ENCODE measurements around the gene EIF3F.

Gene EIF3F

DNA sequence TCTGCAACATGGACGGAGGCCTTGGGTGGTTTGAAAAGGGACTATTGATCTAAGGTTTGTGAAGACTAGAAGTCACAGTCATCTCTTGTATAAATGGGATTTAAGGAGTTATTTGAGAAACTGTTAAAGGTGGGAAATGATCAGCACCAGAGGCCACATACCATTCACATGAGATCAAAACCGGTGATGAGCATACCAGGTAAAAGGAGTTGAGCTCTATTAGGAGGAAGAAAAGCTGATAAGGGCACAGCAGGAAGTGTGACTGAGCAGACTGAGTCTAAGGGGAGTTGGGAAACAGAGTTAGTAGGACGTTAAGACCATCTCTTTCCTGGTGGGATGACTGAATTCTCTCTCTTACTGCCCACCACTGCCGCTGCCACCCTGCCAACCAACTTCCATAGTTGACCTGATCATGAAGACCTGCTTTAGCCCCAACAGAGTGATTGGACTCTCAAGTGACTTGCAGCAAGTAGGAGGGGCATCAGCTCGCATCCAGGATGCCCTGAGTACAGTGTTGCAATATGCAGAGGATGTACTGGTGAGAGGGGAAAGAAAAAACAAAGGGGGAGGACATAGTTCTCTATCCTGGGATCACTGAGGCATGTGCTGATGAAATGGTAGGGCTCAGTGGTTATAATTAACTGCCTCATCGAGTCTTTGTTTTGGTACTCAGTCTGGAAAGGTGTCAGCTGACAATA is 7.6 kb downstream of the EIF3F start:
- no peak for DNase-seq (ENCODE audit: low read depth in 2 of 2)

DNA sequence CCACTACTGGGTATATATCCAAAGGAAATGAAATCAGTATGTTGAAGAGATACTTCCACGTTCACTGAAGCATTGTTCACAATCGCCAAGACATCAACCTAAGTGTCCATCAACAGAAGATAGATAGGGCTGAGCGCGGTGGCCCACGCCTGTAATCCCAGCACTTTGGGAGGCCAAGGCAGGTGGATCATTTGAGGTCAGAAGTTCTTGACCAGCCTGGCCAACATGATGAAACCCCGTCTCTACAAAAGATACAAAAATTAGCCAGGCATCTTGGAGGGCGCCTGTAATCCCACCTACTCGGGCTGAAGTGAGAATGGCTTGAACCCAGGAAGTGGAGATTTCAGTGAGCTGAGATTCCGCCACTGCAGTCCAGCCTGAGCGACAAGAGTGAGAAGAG is 12.7 kb downstream of the EIF3F start:
- DNase-seq (ENCODE audit: low read depth in 2 of 2), result no peak

DNA sequence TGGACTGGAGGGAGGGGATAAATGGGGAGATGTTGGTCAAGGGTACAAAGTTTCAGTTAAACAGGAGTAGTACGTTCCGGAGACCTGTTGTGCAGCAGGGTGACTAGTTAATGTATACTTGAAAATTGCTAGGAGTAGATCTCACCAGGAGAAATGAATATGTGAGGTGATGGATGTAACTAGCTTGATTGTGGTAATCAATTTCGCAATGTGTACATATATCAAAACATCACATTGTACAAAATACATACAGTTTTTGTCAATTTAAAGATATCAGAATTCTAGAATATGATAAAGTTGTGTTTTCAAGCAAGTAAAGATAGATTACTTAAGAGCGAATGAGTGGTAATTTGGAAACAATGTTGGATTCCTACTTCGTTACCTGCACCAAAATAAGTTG is 13.3 kb downstream of the EIF3F start:
- DNase-seq (ENCODE audit: low read depth in 2 of 2), result no peak

DNA sequence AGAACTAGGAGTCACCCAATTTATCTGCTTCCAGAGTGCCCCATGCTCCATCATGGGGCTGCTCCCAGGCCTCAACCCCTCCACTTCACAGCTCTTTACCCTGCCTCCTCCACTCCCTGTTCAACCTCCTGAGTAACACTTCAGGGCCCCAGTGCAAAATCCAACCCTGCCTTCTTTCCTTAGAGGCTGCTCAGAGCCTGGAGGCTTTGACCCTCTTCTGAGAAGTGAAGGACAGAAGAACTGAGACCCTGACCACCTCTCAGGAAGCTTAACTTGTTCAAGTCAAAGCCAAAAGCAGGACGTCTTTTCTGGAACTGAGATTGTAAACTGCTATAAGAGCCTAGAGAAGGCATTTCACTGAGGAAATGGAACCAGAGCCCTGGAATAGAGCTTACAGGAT is 15.5 kb downstream of the EIF3F start:
- no peak for DNase-seq (ENCODE audit: low read depth in 2 of 2)

DNA sequence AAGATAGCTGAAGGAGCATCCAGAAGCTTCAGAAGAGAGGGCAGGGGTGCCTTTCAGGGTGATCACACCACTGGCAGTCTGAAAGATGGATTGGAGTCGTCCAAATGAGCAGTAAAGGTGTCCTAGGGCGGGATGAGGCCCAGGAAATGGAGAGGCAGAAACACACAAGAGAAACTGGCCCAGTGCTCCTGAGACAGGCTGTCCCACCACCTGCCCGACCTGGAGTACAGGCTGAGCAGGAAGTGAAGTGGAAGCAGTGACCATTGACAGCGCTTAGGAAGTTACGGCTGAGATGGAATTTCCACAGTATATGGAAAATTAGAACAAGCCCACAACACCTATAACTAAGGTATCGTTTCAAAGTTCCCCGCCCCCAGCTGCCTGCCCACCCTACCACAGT is 16.1 kb downstream of the EIF3F start:
- DNase-seq (ENCODE audit: low read depth in 2 of 2), result no peak

DNA sequence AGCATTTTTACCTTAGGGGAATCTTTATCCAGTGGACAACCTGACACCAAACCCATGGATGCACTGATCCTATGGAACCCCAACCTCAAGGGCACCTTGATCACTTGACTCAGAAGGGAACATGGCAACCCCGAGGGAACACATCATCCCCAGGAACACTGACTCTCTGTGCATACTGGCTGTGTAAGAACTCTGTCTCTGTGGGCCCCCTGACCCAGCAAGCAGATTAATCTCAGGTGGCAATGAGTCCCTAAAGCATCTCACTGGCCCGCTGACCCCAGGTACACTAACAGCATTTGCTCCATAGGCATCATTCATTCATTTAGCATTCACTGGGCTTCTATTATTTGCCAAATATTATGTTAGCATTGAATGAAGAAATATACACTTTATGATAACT is 16.9 kb downstream of the EIF3F start:
- no peak for DNase-seq (ENCODE audit: low read depth in 2 of 2)

DNA sequence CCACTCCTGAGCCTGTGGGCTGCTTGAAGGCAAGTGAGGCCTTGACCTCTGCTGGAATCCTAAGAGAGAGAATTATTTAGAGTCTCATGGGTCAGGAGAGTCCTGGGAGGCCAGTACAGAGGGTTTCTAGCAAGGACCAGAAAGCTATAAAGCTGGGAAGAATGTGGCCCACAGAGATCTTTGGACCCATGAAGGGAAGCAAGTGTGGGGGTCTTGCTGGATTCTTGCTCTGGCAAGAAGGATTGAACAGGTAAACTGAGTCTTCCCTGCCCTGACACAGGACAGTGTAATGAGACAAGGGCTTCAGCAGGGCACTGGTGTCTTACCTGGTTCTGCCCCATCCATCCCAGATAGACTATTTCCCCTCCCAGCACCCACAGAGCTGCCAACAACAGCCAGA is 18.4 kb downstream of the EIF3F start:
- DNase-seq (ENCODE audit: low read depth in 2 of 2), result no peak

DNA sequence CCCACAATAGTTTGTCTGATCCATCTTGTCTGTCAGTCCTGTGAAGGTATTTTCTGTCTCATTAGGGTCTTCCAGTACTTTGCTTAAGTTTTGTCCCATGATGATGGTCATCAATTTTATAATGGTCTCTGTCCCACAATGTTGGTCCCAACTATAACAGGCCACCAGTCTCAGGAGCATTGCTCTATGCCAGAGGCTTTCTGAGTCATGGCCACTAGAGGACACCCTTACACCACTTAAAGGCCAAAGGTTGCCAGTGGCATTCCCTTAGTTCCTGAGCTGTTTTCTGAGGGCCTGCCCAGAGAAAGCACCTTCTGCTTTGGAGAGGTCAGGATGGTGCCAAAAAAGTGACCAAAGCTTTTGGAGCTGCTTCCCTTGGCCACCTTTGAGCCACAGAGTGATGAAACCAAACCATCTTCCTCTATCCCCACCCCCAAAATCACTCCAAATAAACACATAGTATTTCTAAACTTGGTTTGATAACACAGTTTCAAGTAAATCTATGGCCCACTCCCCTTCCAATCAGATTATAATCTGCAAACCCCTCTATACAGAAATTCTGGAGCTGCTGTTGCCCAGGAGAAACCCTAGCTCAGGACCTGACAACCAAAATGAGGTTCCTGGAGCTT is 19.3 kb downstream of the EIF3F start:
- DNase-seq (ENCODE audit: low read depth in 2 of 2), result no peak

DNA sequence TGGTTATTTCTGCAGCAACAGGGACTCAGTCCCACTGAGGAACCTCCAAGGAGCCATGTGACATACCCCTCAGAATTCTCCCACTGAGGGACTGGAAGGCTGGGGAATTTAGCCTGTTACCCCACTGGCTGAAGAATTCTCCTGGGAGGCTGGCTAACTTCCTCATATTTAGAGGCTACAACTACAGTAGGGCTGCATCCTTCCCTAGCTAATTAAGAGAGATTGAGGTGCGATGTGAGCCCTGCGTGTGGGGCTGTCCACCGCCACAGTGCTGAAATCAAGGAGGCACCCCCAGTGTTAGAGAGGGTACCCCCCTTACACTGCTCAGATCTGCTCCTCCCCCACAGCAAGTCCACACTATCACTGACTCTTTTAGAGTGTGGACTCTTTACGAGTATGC is 21.1 kb downstream of the EIF3F start:
- DNase-seq (ENCODE audit: low read depth in 2 of 2), result no peak

DNA sequence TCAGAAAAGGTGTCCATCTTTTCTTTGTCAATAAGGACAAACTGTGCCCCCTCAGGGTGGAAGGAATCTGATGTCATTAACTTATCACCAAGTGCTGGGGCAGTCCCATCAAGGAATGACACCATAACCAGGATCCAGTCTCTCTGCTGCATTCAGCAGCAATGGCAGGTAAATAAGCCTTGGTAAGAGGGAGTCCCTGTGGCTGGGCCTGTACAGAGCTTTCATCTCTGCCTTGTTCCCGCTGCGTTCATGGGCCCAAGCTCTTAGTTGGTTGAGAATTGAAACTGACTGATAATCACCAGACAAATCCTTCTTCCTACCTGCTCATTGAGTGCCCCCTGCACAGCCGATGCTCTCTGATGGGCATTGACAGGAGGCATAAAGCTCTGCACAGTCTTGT is 22.7 kb downstream of the EIF3F start:
- DNase-seq (ENCODE audit: low read depth in 2 of 2), result no peak

DNA sequence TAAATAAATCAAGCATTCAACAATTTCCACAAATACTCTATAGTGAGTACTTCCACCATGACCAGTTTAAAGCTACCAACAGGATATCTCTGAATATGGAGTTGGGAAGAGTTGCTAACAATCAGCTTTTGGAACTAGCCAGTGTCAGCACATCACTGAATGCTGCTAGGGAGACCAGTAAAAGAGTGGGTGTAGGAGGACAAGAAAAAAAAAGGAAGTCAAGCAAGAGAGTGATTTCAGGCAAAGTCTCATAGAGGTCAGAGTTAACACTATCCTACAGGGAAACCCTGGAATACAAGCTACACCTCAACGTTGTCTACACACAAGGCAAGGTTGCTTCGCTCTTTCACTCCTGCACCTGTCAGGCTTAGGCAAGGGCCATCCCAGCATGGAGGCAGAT is 24.2 kb downstream of the EIF3F start:
- no peak for DNase-seq (ENCODE audit: low read depth in 2 of 2)

DNA sequence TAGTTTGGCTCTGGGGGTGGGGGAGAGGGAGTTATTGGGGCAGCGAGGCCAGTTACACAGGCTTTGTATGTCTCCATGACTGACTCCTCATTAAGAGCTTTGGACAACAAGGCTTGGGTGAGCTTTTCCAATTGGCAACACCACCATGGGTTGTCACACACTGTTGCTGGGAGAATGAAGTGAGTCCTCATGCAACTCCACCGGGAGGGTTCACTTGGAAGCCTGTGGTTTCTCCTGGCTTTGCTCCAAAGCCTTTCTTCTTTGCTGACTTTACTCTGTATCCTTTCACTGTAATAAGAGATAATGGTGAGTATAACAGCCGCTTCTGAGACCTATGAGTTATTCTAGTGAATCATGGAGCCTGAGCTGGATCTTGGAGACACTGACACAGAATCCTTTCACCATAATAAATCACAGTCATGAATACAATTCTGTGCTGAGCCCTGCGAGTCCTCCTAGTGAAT is 24.9 kb downstream of the EIF3F start:
- no peak for DNase-seq (ENCODE audit: low read depth in 2 of 2)

DNA sequence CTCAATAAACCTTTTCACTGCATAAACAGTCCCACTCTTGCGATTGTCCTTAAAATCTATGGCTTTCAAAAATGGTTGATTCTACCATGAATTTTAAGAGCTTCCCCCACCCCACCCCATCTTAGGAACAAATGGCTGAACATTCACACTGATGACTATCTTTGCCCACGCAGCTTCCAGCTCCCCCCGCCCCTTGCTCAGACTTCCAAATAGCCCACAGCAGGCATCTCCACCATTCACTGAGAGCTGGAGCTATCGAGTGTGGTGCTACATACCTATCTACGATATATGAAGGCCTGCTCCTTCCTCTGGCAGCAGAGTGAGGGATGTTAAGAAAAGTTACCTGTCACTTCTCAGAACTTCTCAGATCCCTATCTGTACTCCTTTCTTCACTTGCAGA is 26.7 kb downstream of the EIF3F start:
- no peak for DNase-seq (ENCODE audit: low read depth in 2 of 2)

DNA sequence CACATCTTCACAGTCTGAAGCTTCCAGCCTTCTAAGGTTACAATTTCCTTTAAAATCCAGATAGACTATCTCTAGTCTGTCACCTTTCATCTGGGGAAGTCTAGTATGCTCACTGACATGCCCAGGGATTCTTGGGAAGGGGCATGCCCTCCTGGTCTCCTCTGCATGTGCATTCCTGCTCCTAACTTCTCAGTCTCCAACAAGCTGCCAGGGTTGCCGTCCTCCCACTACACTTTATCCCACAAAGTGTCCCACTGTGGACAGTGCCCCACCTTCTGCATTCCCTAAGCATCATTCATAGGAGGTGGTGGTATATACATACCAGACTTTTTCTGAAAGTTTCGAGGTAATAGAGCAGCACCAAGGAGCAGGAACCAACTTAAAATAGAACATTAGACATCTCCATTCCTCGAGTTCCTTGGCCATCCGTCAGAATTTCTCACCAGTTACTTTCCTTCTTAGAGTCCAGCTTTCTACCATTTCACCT is 28.7 kb downstream of the EIF3F start:
- no peak for DNase-seq (ENCODE audit: low read depth in 2 of 2)

DNA sequence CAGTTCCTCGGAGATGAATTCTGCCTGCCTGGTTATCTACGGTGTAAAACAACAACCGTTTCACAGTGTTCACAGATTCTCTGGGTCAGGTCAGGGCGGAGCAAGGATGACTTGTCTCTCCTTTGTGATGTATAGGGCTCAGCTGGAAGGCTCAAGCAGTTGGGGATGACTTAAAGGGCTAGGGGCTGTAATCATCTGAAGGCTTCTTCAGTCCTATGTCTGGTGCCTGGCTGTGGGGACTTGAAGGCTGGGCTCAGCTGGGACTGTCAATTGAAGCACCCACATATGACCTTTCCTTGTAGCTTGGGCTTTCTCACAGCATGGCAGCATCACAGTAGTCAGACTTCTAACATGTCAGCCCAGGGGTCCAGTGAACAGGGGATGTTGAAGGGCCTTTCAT is 29.3 kb downstream of the EIF3F start:
- no peak for DNase-seq (ENCODE audit: low read depth in 2 of 2)

DNA sequence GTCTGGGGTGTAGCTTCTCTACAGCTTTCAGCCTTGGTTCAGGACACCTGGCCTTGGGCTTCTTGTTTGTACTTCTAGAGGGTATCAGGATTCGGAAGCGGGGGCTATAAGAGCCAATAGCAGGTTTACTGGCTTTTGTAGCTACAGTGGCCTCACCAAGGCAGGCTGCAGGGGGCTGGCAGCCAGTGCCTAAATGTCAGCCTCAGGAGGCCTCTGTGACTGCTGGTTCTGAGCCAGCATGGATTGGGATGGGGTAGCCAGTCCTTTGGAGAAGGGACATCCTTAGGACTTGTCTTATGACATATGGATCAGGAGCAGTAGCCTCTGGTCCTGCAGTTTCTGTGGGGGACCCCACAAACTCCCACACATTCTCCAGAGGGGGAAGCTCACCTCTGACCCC is 29.9 kb downstream of the EIF3F start:
- DNase-seq (ENCODE audit: low read depth in 2 of 2), result no peak

DNA sequence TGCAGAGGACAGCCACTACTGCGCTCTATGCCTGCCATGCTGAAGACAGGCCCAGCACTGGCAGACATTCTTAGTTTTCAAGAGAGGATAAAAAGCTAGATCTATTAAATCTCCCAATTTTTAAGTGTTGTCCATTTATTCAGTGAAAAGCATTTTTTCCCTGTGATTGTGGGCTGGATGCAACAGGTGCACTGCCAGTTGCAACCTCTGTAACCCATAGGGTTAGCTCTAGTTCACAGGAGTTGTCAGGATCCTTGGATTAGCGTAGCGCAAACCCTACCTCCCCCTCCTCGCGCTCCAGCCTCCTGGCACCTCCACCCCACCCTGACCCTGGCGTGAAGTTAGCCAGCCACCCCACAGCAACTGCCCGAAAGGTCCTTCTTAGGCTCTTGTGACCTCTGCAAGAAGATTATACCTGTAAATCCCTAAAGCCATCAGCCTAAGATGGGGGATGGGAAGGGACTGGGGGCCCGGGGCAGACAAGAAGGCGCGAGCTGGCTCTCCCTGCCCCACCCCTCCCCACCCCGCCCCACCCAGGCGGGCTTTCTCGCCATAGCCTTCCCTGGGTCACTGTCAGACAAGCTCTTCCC is 30.9 kb downstream of the EIF3F start:
- DNase-seq (ENCODE audit: low read depth in 2 of 2), result no peak

DNA sequence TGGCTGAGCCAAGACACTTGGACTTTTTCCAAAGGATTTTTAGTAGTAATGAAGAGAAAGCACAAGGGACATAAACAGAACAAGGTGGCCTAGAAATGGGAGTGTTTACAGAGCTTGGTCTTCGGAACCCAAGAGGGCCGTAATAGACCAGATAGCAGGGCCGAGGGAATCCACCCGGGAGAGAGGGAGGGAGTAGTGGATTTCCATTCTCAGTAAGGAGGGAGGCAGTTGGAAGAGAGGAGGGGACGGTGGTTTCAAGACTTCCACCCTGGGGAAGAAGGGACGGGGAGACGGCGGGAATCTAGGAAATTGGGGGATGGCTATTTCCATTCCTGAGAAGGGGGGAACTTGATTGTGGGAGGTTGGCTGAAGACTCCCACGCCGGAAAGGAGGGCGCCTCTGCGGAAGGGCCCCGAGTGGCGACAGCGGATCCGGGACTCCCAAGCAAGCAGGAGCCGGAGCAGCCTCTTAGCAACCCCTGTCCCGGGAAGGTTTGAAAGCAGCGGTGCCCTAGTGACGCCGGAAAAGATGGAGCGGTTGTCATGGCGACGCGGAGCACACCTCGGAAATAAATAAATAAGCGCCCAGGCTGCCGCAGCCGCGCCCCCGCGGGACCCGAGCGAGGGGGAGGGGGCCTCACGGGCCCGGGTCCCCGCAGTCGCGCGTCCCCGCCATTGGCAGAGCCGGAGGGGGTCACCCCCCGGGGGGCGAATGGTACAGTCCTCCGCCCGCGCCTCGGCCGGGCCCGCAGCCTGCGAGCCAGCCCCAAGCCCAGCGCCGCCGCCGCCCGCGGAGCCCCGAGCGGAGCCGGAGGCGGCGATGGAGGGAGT is 31.6 kb downstream of the EIF3F start:
- peak; percentile 35 to 55 for DNase-seq (ENCODE audit: low read depth in 2 of 2)

DNA sequence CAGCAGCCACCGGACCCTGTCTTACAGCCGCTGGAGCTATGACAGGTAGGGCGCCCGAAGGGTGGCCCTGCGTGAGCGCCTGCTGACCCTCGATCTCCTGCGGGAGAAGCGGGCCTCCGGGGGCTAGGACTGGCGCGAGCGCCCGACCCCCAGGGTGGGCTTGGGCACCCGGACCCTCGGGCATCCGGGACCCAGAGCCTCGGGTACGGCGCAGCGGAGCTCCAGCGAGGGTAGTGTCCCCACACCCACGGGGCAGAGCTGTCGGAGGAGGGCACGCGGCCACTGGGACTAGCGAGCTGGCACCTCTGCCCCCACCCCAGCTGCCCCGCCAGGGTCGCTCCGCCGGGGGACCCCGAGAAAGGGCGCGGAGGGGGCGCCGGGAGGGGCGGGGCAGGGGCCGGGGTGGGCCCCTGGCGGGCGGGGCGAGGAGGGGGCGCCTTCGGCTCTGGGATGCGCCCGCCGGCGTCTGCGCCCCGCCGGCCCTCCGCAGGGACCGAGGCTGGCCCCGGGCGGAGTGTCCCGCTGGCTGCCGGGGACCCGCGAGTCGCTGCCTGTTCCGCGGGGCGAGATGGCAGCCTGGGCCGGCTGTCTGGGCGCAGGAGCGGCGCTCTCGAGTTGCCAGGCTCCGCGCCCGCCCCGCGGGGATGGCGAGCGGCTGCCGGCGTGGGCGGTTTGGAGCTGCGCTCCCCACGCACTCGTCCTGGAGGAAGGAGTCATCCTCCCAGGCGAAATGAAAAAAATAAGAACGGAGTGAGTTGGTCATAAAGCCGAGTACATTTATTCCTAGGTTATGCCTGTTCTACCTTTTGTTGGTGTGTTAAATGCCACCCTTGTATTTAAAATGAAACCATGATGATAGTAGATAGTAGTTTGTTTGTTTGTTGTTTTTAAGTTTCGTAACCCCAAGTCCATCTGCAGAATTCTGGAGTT is 32.4 kb downstream of the EIF3F start:
- peak in 1 of 2 donors; percentile 36 for DNase-seq (ENCODE audit: low read depth in 2 of 2)

DNA sequence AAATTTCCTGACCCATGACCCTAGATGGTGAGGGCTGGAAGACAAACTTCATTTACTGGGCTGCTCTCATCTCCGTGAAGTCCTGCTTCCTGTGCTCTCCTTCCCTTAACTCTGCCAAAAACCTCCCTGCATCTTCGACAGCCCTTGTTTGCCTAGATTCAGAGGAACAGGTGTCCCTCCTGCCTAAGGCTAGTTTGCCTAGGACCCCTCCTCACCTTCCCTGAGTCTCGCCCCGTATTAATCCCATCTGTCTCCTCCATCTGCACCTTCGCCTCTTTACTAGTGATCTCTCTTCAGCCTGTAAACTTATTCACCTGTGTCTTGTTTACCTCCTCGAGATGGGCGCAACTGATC is 33.1 kb downstream of the EIF3F start:
- no peak for DNase-seq (ENCODE audit: low read depth in 2 of 2)

DNA sequence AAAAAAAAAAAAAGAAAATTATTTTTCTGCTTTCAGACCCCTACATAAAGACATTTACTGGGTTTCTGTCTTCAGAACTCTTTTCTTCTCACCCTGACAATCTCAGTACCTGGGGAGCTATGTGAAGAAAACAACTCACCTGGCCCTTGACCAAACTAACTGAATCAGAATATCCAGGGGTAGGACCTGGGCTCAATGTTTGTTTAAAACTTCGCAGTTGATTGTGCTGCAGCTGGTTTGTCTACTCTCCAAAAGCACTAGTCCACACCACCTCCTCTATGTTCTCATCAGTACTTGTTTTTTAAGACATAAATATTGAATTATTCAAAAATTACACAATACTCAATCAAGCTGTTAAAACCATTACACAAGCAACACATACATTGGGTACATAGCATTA is 34.8 kb downstream of the EIF3F start:
- DNase-seq (ENCODE audit: low read depth in 2 of 2), result no peak

Data from stimulated activated CD8-positive, alpha-beta memory T cell treated with anti-CD3 and anti-CD28 coated beads, Interleukin-7, amount 100 ng/mL, for 4 hours (primary cell).